Gastroesophageal sphincter (tissue), 3 donors: ENCODE results near the gene USP17L26.
"Not testable (repeated sequence)": the region's sequence is repeated elsewhere in the genome, so short reads cannot be mapped to it uniquely, and the experiment has no call there.

Source experiments
- EP300 ChIP-seq: sonication (generic); formaldehyde crosslinking; IDR thresholded peaks from one replicate; pipeline ENCODE4 v1.6.1; 2017; ENCODE audit warnings: antibody characterized with exemption, mild to moderate bottlenecking
- POLR2A ChIP-seq, 2 donors: fragments of 450-650 bp; IDR thresholded peaks; one replicate each; pipeline ENCODE4 v1.6.1; 2017; ENCODE audit warnings: antibody characterized with exemption in 2 of 2, mild to moderate bottlenecking in 2 of 2, moderate library complexity in 1 of 2
- POLR2AphosphoS5 ChIP-seq: sonication (generic); formaldehyde crosslinking; IDR thresholded peaks from one replicate; pipeline ENCODE4 v1.6.1; 2017; ENCODE audit warnings: antibody characterized with exemption
- TF ChIP-seq, protein P1 (sequence below), 4 experiments: fragments of 200-600 bp in 2 of 4; fragments of 450-650 bp in 2 of 4; sonication (generic) in 1 of 4; IDR thresholded peaks; one replicate each; pipeline ENCODE4 v1.5.1; 2017 to 2019; ENCODE audit warnings: antibody characterized with exemption in 4 of 4, mild to moderate bottlenecking in 2 of 4, moderate library complexity in 2 of 4

DNA sequence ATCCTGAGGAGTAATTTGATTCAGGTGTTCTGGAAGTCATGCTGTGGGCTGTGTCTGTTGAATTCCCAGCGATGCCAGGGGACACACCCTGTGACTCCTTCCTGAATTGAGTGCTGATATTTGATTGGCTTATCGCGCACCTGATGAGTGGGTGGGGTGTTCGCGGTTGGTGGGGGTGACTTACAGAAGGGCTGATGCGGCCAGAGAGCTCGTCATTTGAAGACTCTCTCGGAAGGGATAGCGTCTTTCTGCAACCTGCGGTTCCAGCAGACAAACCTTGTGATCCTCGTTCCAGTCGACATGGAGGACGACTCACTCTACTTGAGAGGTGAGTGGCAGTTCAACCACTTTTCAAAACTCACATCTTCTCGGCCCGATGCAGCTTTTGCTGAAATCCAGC is 18.9 kb downstream of the USP17L26 start, which contains the start of gene USP17L29:
- TF ChIP-seq, protein P1, sequence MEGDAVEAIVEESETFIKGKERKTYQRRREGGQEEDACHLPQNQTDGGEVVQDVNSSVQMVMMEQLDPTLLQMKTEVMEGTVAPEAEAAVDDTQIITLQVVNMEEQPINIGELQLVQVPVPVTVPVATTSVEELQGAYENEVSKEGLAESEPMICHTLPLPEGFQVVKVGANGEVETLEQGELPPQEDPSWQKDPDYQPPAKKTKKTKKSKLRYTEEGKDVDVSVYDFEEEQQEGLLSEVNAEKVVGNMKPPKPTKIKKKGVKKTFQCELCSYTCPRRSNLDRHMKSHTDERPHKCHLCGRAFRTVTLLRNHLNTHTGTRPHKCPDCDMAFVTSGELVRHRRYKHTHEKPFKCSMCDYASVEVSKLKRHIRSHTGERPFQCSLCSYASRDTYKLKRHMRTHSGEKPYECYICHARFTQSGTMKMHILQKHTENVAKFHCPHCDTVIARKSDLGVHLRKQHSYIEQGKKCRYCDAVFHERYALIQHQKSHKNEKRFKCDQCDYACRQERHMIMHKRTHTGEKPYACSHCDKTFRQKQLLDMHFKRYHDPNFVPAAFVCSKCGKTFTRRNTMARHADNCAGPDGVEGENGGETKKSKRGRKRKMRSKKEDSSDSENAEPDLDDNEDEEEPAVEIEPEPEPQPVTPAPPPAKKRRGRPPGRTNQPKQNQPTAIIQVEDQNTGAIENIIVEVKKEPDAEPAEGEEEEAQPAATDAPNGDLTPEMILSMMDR (IDR thresholded peaks at IDR 0.05): not testable (repeated sequence)
- TF ChIP-seq EP300; POLR2A (IDR thresholded peaks at IDR 0.05); POLR2AphosphoS5: not testable (repeated sequence)
